ENCODE results near the gene CEBPG.

Gene CEBPG

DNA sequence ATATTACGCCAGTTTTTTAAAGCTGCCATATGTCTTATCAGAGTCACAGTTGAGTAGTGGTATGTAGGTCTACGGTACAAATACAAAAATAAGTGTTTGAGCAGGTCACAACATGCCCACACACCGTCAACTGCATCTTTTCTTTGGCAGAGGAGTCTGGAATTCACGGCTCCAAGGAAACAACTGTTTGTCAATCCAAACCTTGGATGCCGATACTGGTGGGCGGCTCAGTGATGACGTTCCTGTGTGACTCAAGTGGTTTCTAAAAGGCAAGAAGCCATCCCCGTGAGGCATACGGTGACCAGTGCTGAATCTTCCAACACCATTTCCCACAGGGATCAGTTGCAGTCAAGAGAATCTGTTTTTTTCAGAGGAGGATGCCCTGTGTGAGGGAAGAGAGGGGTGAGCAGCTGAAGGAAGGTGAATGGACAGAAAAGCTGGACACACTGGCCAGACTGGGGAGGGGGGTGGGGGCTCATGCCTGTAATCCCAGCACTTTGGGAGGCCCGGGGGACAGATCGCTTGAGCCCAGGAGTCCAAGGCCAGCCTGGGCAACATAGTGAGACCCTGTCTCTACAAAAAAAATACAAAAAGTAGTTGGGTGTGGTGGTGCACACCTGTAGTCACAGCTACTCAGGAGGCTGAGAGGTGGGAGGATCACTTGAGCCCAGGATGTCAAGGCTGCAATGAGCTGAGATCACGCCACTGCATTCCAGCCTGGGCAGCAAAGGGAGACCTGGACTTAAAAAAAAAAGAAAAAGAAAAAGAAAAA lies 22.8 kb upstream of the CEBPG start:
- Histone ChIP-seq H3K4me3 (ENCODE audit: low read depth, low read length) (no peak overlapping the region), H3K27me3 (ENCODE audit: control insufficient read depth, insufficient read depth, low read length) (no peaks in the 10 kb centered on the region), H3K36me3 (ENCODE audit: control insufficient read depth, insufficient read depth, low read length) (no peaks in the 10 kb centered on the region), H3K9me3 (ENCODE audit: control insufficient read depth, insufficient read depth, low read length) (no peaks in the 10 kb centered on the region), H3K4me1 (ENCODE audit: control insufficient read depth, insufficient read depth, low read length) (no peaks in the 10 kb centered on the region), H3K9ac (ENCODE audit: low read depth, low read length) (no peak overlapping the region), H3K27ac (ENCODE audit: low read depth, low read length) (no peak overlapping the region)

DNA sequence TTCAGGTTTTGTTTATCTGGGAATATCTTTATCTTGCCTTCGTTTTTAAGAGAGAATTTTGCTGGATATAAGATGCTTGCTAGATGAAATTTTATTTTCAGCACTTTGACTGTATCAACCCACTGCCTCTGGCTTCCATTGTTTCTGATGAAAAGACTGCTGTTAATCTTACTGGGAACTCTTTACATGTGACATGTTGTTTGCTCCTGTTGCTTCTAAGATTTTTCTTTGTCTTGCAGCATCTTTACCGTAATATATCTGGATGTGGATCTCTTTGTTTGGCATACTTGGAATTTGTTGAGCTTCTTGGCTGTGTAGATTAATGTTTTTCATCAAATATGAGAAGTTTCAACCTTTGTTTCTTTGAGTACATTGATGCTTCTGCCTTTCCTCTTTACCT lies 18.0 kb upstream of the CEBPG start:
- Histone ChIP-seq H3K4me3 (ENCODE audit: low read depth, low read length) (no peak overlapping the region), H3K27me3 (ENCODE audit: control insufficient read depth, insufficient read depth, low read length) (no peaks in the 10 kb centered on the region), H3K36me3 (ENCODE audit: control insufficient read depth, insufficient read depth, low read length) (no peaks in the 10 kb centered on the region), H3K9me3 (ENCODE audit: control insufficient read depth, insufficient read depth, low read length) (no peaks in the 10 kb centered on the region), H3K4me1 (ENCODE audit: control insufficient read depth, insufficient read depth, low read length) (no peaks in the 10 kb centered on the region), H3K9ac (ENCODE audit: low read depth, low read length) (no peak overlapping the region), H3K27ac (ENCODE audit: low read depth, low read length) (no peak overlapping the region)

DNA sequence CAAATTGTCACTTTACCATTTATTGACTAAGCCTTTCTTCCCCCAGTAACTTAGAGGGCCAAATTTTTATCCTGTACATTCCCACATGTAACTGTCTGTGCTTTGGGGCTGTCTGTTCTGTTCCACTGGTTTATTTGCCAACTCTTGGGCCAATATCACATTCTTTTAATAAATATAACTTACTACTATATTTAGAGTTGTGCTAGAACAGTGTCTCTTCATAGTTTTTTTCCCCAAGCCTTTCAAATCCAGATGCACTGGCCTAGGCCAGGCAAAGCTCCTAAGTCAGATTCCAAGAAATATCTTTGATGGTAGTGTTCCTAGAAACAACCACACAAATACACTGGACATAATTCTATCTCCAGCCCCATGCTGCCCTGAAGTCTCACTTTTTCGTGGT lies 16.0 kb upstream of the CEBPG start:
- no peaks in the 10 kb centered on the region for H3K36me3 ChIP-seq (ENCODE audit: control insufficient read depth, insufficient read depth, low read length)
- H3K9ac ChIP-seq (ENCODE audit: low read depth, low read length), result no peak overlapping the region
- no peaks in the 10 kb centered on the region for H3K27me3 ChIP-seq (ENCODE audit: control insufficient read depth, insufficient read depth, low read length)

DNA sequence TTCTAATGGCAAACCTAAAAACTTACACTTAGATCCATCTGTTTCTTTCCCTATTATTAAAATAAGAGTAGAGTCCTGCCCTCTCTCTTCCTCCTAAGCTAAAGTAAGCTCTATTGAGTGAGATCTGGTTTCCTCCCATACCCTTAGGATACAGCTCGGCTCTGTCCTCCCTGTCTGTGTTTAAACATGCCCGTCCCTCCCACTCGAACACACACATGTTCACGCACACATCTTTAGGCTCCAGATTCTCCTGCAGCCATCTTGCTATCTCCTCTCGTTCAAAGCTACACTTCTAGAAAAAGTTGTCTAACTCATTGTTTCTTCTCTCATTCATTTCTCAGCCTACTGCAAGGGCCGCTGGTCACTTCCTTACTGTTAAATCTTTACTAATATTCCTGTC lies 15.1 kb upstream of the CEBPG start:
- Histone ChIP-seq H3K9me3 (ENCODE audit: control insufficient read depth, insufficient read depth, low read length) (no peaks in the 10 kb centered on the region), H3K36me3 (ENCODE audit: control insufficient read depth, insufficient read depth, low read length) (no peaks in the 10 kb centered on the region), H3K9ac (ENCODE audit: low read depth, low read length) (no peak overlapping the region), H3K27ac (ENCODE audit: low read depth, low read length) (no peak overlapping the region), H3K4me3 (ENCODE audit: low read depth, low read length) (no peak overlapping the region), H3K27me3 (ENCODE audit: control insufficient read depth, insufficient read depth, low read length) (no peaks in the 10 kb centered on the region), H3K4me1 (ENCODE audit: control insufficient read depth, insufficient read depth, low read length) (no peaks in the 10 kb centered on the region)

More for the DNA sequence above, 16.0 kb upstream of the CEBPG start:
- no peaks in the 10 kb centered on the region for H3K4me1 ChIP-seq (ENCODE audit: control insufficient read depth, insufficient read depth, low read length)
- H3K4me3 ChIP-seq (ENCODE audit: low read depth, low read length), result no peak overlapping the region
- H3K9me3 ChIP-seq (ENCODE audit: control insufficient read depth, insufficient read depth, low read length), result no peaks in the 10 kb centered on the region
- no peak overlapping the region for H3K27ac ChIP-seq (ENCODE audit: low read depth, low read length)

DNA sequence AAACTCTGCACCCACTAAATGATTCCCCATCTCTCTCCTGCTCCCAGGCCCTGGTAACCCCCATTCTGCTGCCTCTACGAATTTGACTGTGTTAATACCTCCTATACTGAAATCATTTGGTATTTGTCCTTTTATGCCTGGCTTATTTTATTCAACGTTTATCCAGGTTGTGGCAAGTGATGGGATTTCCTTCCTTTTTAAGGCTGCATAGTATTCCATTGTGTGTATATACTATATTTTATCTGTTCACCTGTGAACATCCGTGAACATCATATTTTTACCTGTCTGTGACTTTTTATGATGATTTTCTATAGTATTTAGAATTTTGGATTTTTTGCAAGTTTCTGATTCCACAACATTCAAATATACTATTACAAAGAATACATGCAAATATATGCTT lies 13.9 kb upstream of the CEBPG start:
- no peaks in the 10 kb centered on the region for H3K9me3 ChIP-seq (ENCODE audit: control insufficient read depth, insufficient read depth, low read length)
- H3K27me3 ChIP-seq (ENCODE audit: control insufficient read depth, insufficient read depth, low read length), result no peaks in the 10 kb centered on the region
- no peak overlapping the region for H3K4me3 ChIP-seq (ENCODE audit: low read depth, low read length)
- no peaks in the 10 kb centered on the region for H3K36me3 ChIP-seq (ENCODE audit: control insufficient read depth, insufficient read depth, low read length)
- H3K4me1 ChIP-seq (ENCODE audit: control insufficient read depth, insufficient read depth, low read length), result no peaks in the 10 kb centered on the region
- no peak overlapping the region for H3K27ac ChIP-seq (ENCODE audit: low read depth, low read length)
- H3K9ac ChIP-seq (ENCODE audit: low read depth, low read length), result no peak overlapping the region

DNA sequence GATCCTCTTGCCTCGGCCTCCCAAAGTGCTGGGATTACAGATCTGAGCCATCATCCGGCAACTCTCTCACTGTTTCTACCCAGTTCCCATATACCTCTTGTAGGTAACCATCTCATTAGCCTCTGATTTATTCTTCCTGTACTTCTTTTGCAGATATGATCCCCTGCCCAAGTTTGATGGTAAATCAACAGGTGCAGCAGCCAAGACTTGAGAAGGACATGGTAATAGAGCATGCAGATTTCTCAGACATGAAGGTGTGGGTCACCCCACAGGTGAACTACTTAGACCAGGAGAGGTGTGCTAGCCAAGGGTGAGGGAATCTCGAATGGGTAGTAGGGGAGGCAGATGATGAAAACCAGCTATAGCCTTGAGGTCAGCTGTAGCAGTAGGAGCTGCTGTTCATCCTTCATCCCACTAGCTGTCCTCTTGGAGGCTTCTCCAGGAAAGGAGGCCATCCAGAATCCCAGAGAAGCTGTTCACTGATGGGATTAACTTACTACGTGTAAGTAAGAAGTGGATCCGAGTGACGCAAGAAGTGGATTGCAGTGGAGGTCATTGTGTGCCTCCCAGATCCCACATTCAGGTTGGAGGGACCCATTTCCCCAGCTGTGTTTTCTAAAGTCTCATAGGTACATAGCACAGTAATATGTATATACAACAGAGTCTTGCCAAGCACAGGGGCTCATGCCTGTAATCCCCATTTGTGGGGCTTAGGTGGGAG lies 10.8 kb upstream of the CEBPG start:
- no peak overlapping the region for H3K9ac ChIP-seq (ENCODE audit: low read depth, low read length)
- no peaks in the 10 kb centered on the region for H3K4me1 ChIP-seq (ENCODE audit: control insufficient read depth, insufficient read depth, low read length)
- H3K36me3 ChIP-seq (ENCODE audit: control insufficient read depth, insufficient read depth, low read length), result no peaks in the 10 kb centered on the region
- H3K27me3 ChIP-seq (ENCODE audit: control insufficient read depth, insufficient read depth, low read length), result no peaks in the 10 kb centered on the region
- H3K9me3 ChIP-seq (ENCODE audit: control insufficient read depth, insufficient read depth, low read length), result no peaks in the 10 kb centered on the region
- no peak overlapping the region for H3K27ac ChIP-seq (ENCODE audit: low read depth, low read length)
- H3K4me3 ChIP-seq (ENCODE audit: low read depth, low read length), result no peak overlapping the region

DNA sequence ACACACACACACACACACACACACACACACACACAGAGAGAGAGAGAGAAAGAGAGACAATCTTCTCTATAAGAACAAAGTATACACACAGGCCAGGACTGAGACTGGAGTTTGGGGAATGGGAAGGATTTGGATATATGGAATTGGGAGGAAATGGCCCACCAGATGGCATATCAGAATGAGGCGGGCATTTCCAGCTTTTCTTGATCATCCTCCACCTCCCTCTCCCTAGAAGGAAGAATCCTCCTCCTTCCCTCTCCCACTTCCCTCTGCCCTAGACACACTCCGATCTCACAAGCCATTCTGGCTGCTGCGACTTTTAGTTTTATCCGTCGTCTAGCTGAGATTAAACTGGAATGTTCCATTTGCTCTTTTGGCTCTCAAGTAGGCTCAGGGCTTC lies 10.0 kb upstream of the CEBPG start:
- no peaks in the 10 kb centered on the region for H3K9me3 ChIP-seq (ENCODE audit: control insufficient read depth, insufficient read depth, low read length)
- no peaks in the 10 kb centered on the region for H3K4me1 ChIP-seq (ENCODE audit: control insufficient read depth, insufficient read depth, low read length)
- no peak overlapping the region for H3K27ac ChIP-seq (ENCODE audit: low read depth, low read length)
- H3K36me3 ChIP-seq (ENCODE audit: control insufficient read depth, insufficient read depth, low read length), result no peaks in the 10 kb centered on the region
- no peak overlapping the region for H3K4me3 ChIP-seq (ENCODE audit: low read depth, low read length)
- no peak overlapping the region for H3K9ac ChIP-seq (ENCODE audit: low read depth, low read length)
- H3K27me3 ChIP-seq (ENCODE audit: control insufficient read depth, insufficient read depth, low read length), result 0 out of 2 replicates have a peak, but pooled peaks cover 2% of the 10 kb centered on the region

DNA sequence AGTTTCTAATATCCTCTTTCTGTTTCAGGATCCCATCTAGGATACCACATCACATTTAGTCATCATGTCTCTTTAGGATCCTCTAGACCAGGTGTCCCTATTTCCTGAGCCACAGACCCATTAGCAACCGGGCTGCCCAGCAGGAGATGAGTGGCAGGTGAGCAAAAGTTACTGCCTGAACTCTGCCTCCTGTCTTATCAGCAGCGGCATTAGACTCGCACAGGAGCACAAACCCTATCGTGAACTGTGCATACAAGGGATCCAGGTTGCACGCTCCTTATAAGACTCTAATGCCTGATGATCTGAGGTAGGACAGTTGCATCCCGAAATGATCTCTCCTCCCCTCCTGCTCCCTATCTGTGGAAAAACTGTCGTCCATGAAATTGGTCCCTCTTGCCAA lies 7.8 kb upstream of the CEBPG start:
- H3K36me3 ChIP-seq (ENCODE audit: control insufficient read depth, insufficient read depth, low read length), result no peaks in the 10 kb centered on the region
- H3K4me1 ChIP-seq (ENCODE audit: control insufficient read depth, insufficient read depth, low read length), result no peaks in the 10 kb centered on the region
- H3K9me3 ChIP-seq (ENCODE audit: control insufficient read depth, insufficient read depth, low read length), result no peaks in the 10 kb centered on the region
- no peak overlapping the region for H3K9ac ChIP-seq (ENCODE audit: low read depth, low read length)
- H3K27ac ChIP-seq (ENCODE audit: low read depth, low read length), result no peak overlapping the region
- H3K4me3 ChIP-seq (ENCODE audit: low read depth, low read length), result no peak overlapping the region
- 0 out of 2 replicates have a peak, but pooled peaks cover 2% of the 10 kb centered on the region for H3K27me3 ChIP-seq (ENCODE audit: control insufficient read depth, insufficient read depth, low read length)

DNA sequence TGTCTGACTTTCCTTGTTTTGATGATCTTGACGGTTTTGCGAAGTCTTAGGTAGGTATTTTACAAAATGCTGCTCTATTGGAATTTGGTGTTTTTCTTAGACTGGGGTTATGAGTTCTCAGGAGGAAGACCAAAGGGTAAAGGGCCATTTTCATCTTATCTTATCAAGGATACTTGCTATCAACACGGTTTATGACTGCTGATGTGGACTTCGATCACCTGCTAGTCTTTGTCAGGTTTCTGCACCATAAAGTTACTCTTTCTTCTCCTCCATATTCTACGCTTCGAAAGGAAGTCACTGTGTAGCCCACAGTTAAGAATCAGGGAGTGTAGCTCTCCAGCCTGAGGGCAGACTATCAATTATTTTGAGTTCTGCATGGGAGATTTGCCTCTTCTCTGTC lies 7.4 kb upstream of the CEBPG start:
- Histone ChIP-seq H3K27me3 (ENCODE audit: control insufficient read depth, insufficient read depth, low read length) (0 out of 2 replicates have a peak, but pooled peaks cover 2% of the 10 kb centered on the region), H3K9ac (ENCODE audit: low read depth, low read length) (no peak overlapping the region), H3K9me3 (ENCODE audit: control insufficient read depth, insufficient read depth, low read length) (no peaks in the 10 kb centered on the region)

DNA sequence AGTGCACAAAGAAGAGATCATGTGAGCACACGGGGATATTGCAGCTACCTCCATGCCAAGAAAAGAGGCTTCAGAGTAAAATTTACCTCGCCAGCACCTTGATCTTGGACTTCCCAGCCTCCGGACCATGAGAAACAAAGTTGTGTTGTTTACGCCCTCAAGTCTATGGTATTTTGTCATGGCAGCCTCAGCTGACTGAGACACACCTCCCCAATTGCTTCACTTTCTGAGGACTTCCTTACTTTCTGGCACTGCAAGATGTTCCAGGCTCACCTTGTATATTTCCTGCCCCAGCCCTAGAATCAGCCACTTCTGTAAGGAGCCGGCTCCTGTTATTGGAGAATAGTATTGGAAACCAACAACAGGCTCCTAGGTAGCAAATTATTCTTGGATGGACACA lies 6.6 kb upstream of the CEBPG start:
- H3K27me3 ChIP-seq (ENCODE audit: control insufficient read depth, insufficient read depth, low read length), result 0 out of 2 replicates have a peak, but pooled peaks cover 2% of the 10 kb centered on the region
- H3K9me3 ChIP-seq (ENCODE audit: control insufficient read depth, insufficient read depth, low read length), result no peaks in the 10 kb centered on the region
- no peak overlapping the region for H3K27ac ChIP-seq (ENCODE audit: low read depth, low read length)
- no peaks in the 10 kb centered on the region for H3K4me1 ChIP-seq (ENCODE audit: control insufficient read depth, insufficient read depth, low read length)
- H3K4me3 ChIP-seq (ENCODE audit: low read depth, low read length), result no peak overlapping the region
- no peak overlapping the region for H3K9ac ChIP-seq (ENCODE audit: low read depth, low read length)
- H3K36me3 ChIP-seq (ENCODE audit: control insufficient read depth, insufficient read depth, low read length), result no peaks in the 10 kb centered on the region

More for the DNA sequence above, 7.4 kb upstream of the CEBPG start:
- Histone ChIP-seq H3K36me3 (ENCODE audit: control insufficient read depth, insufficient read depth, low read length) (no peaks in the 10 kb centered on the region), H3K4me1 (ENCODE audit: control insufficient read depth, insufficient read depth, low read length) (no peaks in the 10 kb centered on the region), H3K4me3 (ENCODE audit: low read depth, low read length) (no peak overlapping the region), H3K27ac (ENCODE audit: low read depth, low read length) (no peak overlapping the region)

Data from HUES48 (cell line).